Tongue (tissue), 2 donors: ENCODE measurements around the gene WDFY4. TPM values are rescaled to one million over a fixed set of nuclear protein-coding genes. Genes with fewer than 3 reads are reported as not detected.
A peak's percentile ranks its signal among the peaks of the same experiment; 100 is the strongest.

ENCODE experiments used
- DNase-seq: peaks from one replicate; pipeline ENCODE4 v3.0.0-alpha.2; 2015
- total RNA-seq: library from RNA; depleted of rRNA; stranded (reverse); fragments of >200 nt; gene quantifications from one replicate; pipeline ENCODE4 v1.2.3, GENCODE V29; 2014

Gene WDFY4
- total RNA-seq, 1 donor from 2014 or later = 5.7 TPM

- DNase-seq = no peak
Observed at GRCh38 chr10:48710647-48711275, 26.1 kb downstream of the WDFY4 start.

- no peak for DNase-seq
Observed at GRCh38 chr10:48711830-48712229, 27.2 kb downstream of the WDFY4 start.

GRCh38 chr10:48714088-48714487 lies 29.4 kb downstream of the WDFY4 start:
- no peak for DNase-seq

GRCh38 chr10:48716416-48716815 lies 31.7 kb downstream of the WDFY4 start:
- no peak for DNase-seq

- no peak for DNase-seq
Observed at GRCh38 chr10:48720611-48721010, 35.9 kb downstream of the WDFY4 start.

- DNase-seq = no peak
Observed at GRCh38 chr10:48722153-48723145, 37.8 kb downstream of the WDFY4 start.

GRCh38 chr10:48724127-48724526 lies 39.5 kb downstream of the WDFY4 start:
- peak; percentile 31 for DNase-seq

GRCh38 chr10:48725708-48726107 lies 41.0 kb downstream of the WDFY4 start:
- DNase-seq = no peak

GRCh38 chr10:48727866-48728265 lies 43.2 kb downstream of the WDFY4 start:
- no peak for DNase-seq

GRCh38 chr10:48729222-48729621 lies 44.5 kb downstream of the WDFY4 start:
- no peak for DNase-seq

- DNase-seq = no peak
Observed at GRCh38 chr10:48729941-48730457, 45.3 kb downstream of the WDFY4 start.

- DNase-seq = no peak
Observed at GRCh38 chr10:48731141-48731540, 46.5 kb downstream of the WDFY4 start.

- no peak for DNase-seq
Observed at GRCh38 chr10:48731654-48732053, 47.0 kb downstream of the WDFY4 start.

GRCh38 chr10:48733329-48733728 lies 48.7 kb downstream of the WDFY4 start:
- no peak for DNase-seq

- DNase-seq = no peak
Observed at GRCh38 chr10:48735836-48736390, 51.2 kb downstream of the WDFY4 start.

- no peak for DNase-seq
Observed at GRCh38 chr10:48736596-48736995, 51.9 kb downstream of the WDFY4 start.

GRCh38 chr10:48737886-48738285 lies 53.2 kb downstream of the WDFY4 start:
- DNase-seq = no peak

GRCh38 chr10:48739170-48739569 lies 54.5 kb downstream of the WDFY4 start:
- no peak for DNase-seq

- DNase-seq = no peak
Observed at GRCh38 chr10:48740015-48740707, 55.5 kb downstream of the WDFY4 start.

- peak; percentile 22 for DNase-seq
Observed at GRCh38 chr10:48740988-48741387, 56.3 kb downstream of the WDFY4 start.

GRCh38 chr10:48742891-48743860 lies 58.5 kb downstream of the WDFY4 start:
- DNase-seq = no peak
